HepG2 (cell line): Measurements from ENCODE around the gene NKPD1. TPM values are rescaled to one million over a fixed set of nuclear protein-coding genes. Genes with fewer than 3 reads are reported as not detected.
A peak's percentile ranks its signal among the peaks of the same experiment; 100 is the strongest.

ENCODE experiments used
- ARID2 ChIP-seq: sonication (generic); formaldehyde crosslinking; IDR thresholded peaks from 2 replicates; pipeline ENCODE4 v1.8.1; 2022; ENCODE audit warnings: mild to moderate bottlenecking, missing genetic modification reagents, borderline replicate concordance
- ATF3 ChIP-seq: sonication (generic); formaldehyde crosslinking; IDR thresholded peaks from 2 replicates; pipeline ENCODE4 v1.4.0; 2020; ENCODE audit warnings: missing genetic modification reagents
- BHLHE40 ChIP-seq: IDR thresholded peaks from 2 replicates; pipeline ENCODE4 v1.6.1; 2011; ENCODE audit warnings: low read length, improper control_type of control experiment
- ETV6 ChIP-seq: sonication (generic); formaldehyde crosslinking; conservative IDR thresholded peaks from 2 replicates; pipeline ENCODE4 v1.4.0; 2020; ENCODE audit warnings: missing genetic modification reagents
- GZF1 ChIP-seq: sonication (generic); formaldehyde crosslinking; IDR thresholded peaks from 2 replicates; pipeline ENCODE4 v1.5.1; 2020; ENCODE audit warnings: mild to moderate bottlenecking, missing genetic modification reagents
- HIVEP1 ChIP-seq: sonication (generic); formaldehyde crosslinking; IDR thresholded peaks from 2 replicates; pipeline ENCODE4 v1.4.0; 2020; ENCODE audit warnings: mild to moderate bottlenecking, missing genetic modification reagents
- KDM5B ChIP-seq: sonication (generic); formaldehyde crosslinking; IDR thresholded peaks from 2 replicates; pipeline ENCODE4 v1.4.0; 2020; ENCODE audit warnings: missing genetic modification reagents, mild to moderate bottlenecking, borderline replicate concordance
- MAF1 ChIP-seq: sonication (generic); formaldehyde crosslinking; IDR thresholded peaks from 2 replicates; pipeline ENCODE4 v1.5.0; 2020; ENCODE audit warnings: missing genetic modification reagents, borderline replicate concordance
- MED13 ChIP-seq: sonication (generic); formaldehyde crosslinking; IDR thresholded peaks from 2 replicates; pipeline ENCODE4 v1.5.0; 2020; ENCODE audit warnings: missing genetic modification reagents
- NR0B2 ChIP-seq: sonication (generic); formaldehyde crosslinking; IDR thresholded peaks from 2 replicates; pipeline ENCODE4 v1.4.0; 2020; ENCODE audit warnings: mild to moderate bottlenecking, missing genetic modification reagents
- WIZ ChIP-seq: sonication (generic); formaldehyde crosslinking; IDR thresholded peaks from 2 replicates; pipeline ENCODE4 v1.5.1; 2020; ENCODE audit warnings: mild to moderate bottlenecking, missing genetic modification reagents
- ZFP36L2 ChIP-seq: sonication (generic); formaldehyde crosslinking; IDR thresholded peaks from 2 replicates; pipeline ENCODE4 v1.4.0; 2020; ENCODE audit warnings: missing genetic modification reagents
- ZFY ChIP-seq: sonication (generic); formaldehyde crosslinking; IDR thresholded peaks from 2 replicates; pipeline ENCODE4 v1.4.0; 2020; ENCODE audit warnings: missing genetic modification reagents
- ZNF496 ChIP-seq: sonication (generic); formaldehyde crosslinking; IDR thresholded peaks from 2 replicates; pipeline ENCODE4 v1.8.1; 2023; ENCODE audit warnings: mild to moderate bottlenecking, moderate library complexity, missing genetic modification reagents; ENCODE audit not compliant: insufficient replicate concordance
- ZNF563 ChIP-seq: sonication (generic); formaldehyde crosslinking; IDR thresholded peaks from 2 replicates; pipeline ENCODE4 v1.8.0; 2022; ENCODE audit warnings: mild to moderate bottlenecking, moderate library complexity, missing genetic modification reagents
- ZNF766 ChIP-seq: sonication (generic); formaldehyde crosslinking; IDR thresholded peaks from 2 replicates; pipeline ENCODE4 v1.5.0; 2020; ENCODE audit warnings: missing genetic modification reagents, borderline replicate concordance
- polyA plus RNA-seq, 8 experiments: library from polyadenylated mRNA; depleted of rRNA in 3 of 8; stranded (reverse) in 7 of 8; unstranded in 1 of 8; fragments of >200 nt; fragmentation: Illumina TruSeq in 4 of 8; extraction: Trizol in 4 of 8; gene quantifications; 2 replicates each; pipeline versions ENCODE4 v1.2.1 to v1.2.3, GENCODE V29; 2011 to 2016; ENCODE audit warnings: low read depth in 4 of 8, missing spikeins in 1 of 8, mixed read lengths in 1 of 8; ENCODE audit not compliant: insufficient read depth in 1 of 8
- total RNA-seq, 5 experiments: library from RNA; depleted of rRNA; stranded (reverse); fragments of >200 nt; fragmentation: Illumina TruSeq; extraction: Trizol; gene quantifications; 2 replicates each; pipeline ENCODE4 v1.2.3, GENCODE V29; 2016; ENCODE audit warnings: low read depth in 1 of 5
- TF ChIP-seq, protein P1 (sequence below): sonication (generic); formaldehyde crosslinking; IDR thresholded peaks from 2 replicates; pipeline ENCODE4 v1.4.0; 2020; ENCODE audit warnings: missing genetic modification reagents, mild to moderate bottlenecking, borderline replicate concordance
- TF ChIP-seq, protein P2 (sequence below), 2 experiments: sonication (generic) in 1 of 2; formaldehyde crosslinking in 1 of 2; IDR thresholded peaks; 2 replicates each; pipeline versions ENCODE4 v1.6.1 to v1.9.0; 2014 to 2022; ENCODE audit warnings: antibody characterized with exemption in 1 of 2, borderline replicate concordance in 1 of 2, inconsistent platforms in 1 of 2, low read depth in 1 of 2, missing genetic modification reagents in 1 of 2
- TF ChIP-seq, protein P3 (sequence below): sonication (generic); formaldehyde crosslinking; IDR thresholded peaks from 2 replicates; pipeline ENCODE4 v1.5.1; 2020; ENCODE audit warnings: mild to moderate bottlenecking, moderate library complexity, missing genetic modification reagents

NKPD1 gene
- total and polyA plus RNA-seq, 2 of the 13 experiments (the other 11 are each of a cell fraction or from before 2014, with no cell fraction given), result 0.03 TPM; not detected in 1

DNA sequence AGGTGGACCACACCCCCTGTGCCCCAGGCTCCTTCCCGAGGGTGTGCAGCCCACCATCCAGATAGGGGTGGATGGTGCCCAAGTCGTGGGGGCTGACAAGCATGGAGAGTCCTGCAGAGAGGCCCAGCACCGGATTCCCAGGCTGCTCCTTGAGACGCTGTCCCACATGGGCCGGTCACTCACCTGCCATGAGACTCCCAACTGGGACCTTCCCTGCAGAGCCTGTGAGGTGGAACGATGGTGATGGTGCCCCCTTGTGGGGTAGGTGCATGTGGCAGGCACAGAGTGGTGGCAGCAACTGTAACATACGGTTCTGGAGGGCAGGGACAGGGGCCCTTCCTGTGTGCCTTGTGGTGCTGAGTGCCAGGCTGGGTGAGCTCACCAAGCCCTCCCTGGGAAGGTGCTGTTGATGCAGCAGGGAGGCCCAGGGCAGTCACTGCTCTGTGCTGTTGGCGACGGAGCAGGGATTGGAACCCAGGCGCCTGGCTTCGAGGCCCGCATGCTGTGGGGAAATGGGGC lies 34.7 kb downstream of the NKPD1 start (continued):
- TF ChIP-seq, protein P1, sequence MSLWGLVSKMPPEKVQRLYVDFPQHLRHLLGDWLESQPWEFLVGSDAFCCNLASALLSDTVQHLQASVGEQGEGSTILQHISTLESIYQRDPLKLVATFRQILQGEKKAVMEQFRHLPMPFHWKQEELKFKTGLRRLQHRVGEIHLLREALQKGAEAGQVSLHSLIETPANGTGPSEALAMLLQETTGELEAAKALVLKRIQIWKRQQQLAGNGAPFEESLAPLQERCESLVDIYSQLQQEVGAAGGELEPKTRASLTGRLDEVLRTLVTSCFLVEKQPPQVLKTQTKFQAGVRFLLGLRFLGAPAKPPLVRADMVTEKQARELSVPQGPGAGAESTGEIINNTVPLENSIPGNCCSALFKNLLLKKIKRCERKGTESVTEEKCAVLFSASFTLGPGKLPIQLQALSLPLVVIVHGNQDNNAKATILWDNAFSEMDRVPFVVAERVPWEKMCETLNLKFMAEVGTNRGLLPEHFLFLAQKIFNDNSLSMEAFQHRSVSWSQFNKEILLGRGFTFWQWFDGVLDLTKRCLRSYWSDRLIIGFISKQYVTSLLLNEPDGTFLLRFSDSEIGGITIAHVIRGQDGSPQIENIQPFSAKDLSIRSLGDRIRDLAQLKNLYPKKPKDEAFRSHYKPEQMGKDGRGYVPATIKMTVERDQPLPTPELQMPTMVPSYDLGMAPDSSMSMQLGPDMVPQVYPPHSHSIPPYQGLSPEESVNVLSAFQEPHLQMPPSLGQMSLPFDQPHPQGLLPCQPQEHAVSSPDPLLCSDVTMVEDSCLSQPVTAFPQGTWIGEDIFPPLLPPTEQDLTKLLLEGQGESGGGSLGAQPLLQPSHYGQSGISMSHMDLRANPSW (CRISPR knock-in tag), result no peak
- TF ChIP-seq ZFY (CRISPR knock-in tag), result 0 out of 2 replicates have a peak, but pooled peaks have one; percentile 9
- no peak for TF ChIP-seq NR0B2 (CRISPR knock-in tag)
- peak; percentile 42; the same call in 1 of the 2 replicates for TF ChIP-seq GZF1 (CRISPR knock-in tag)
- no peak for TF ChIP-seq MAF1 (CRISPR knock-in tag)
- TF ChIP-seq HIVEP1, result no peak
- TF ChIP-seq ZFP36L2 (CRISPR knock-in tag), result no peak
- TF ChIP-seq ZNF563 (CRISPR knock-in tag), result no peak
- TF ChIP-seq, protein P2, sequence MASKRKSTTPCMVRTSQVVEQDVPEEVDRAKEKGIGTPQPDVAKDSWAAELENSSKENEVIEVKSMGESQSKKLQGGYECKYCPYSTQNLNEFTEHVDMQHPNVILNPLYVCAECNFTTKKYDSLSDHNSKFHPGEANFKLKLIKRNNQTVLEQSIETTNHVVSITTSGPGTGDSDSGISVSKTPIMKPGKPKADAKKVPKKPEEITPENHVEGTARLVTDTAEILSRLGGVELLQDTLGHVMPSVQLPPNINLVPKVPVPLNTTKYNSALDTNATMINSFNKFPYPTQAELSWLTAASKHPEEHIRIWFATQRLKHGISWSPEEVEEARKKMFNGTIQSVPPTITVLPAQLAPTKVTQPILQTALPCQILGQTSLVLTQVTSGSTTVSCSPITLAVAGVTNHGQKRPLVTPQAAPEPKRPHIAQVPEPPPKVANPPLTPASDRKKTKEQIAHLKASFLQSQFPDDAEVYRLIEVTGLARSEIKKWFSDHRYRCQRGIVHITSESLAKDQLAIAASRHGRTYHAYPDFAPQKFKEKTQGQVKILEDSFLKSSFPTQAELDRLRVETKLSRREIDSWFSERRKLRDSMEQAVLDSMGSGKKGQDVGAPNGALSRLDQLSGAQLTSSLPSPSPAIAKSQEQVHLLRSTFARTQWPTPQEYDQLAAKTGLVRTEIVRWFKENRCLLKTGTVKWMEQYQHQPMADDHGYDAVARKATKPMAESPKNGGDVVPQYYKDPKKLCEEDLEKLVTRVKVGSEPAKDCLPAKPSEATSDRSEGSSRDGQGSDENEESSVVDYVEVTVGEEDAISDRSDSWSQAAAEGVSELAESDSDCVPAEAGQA (IDR thresholded peaks at IDR 0.05; ENCODE audit: low read depth), result no peak
- TF ChIP-seq, protein P2 (CRISPR knock-in tag; IDR thresholded peaks at IDR 0.05; ENCODE audit: borderline replicate concordance), result no peak
- 0 out of 2 replicates have a peak, but pooled peaks have one; percentile 31 for TF ChIP-seq BHLHE40
- no peak for TF ChIP-seq ARID2
- TF ChIP-seq ATF3, result no peak
- TF ChIP-seq ETV6, result no peak
- no peak for TF ChIP-seq KDM5B (CRISPR knock-in tag)
- no peak for TF ChIP-seq ZNF766 (CRISPR knock-in tag)
- TF ChIP-seq, protein P3, sequence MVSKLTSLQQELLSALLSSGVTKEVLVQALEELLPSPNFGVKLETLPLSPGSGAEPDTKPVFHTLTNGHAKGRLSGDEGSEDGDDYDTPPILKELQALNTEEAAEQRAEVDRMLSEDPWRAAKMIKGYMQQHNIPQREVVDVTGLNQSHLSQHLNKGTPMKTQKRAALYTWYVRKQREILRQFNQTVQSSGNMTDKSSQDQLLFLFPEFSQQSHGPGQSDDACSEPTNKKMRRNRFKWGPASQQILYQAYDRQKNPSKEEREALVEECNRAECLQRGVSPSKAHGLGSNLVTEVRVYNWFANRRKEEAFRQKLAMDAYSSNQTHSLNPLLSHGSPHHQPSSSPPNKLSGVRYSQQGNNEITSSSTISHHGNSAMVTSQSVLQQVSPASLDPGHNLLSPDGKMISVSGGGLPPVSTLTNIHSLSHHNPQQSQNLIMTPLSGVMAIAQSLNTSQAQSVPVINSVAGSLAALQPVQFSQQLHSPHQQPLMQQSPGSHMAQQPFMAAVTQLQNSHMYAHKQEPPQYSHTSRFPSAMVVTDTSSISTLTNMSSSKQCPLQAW (CRISPR knock-in tag), result 0 out of 2 replicates have a peak, but pooled peaks have one; percentile 29
- TF ChIP-seq ZNF496 (CRISPR knock-in tag), result no peak
- TF ChIP-seq MED13 (CRISPR knock-in tag), result no peak
- TF ChIP-seq WIZ, result no peak
